Left lung (tissue), 10 donors: Measurements from ENCODE around the gene CDK18. TPM values are rescaled to one million over a fixed set of nuclear protein-coding genes. Genes with fewer than 3 reads are reported as not detected.

Source experiments
- ATAC-seq: fragments of 200-7000 bp; cut with Tn5 transposase; one replicate; pipeline ENCODE4 v1.9.1; 2020; ENCODE audit warnings: moderate library complexity
- DNase-seq, 4 donors: peaks; one replicate each; pipeline ENCODE4 v3.0.0-alpha.2; 2013 to 2020
- H3K27ac ChIP-seq, 2 donors: fragments of 200-600 bp; sonication (generic) in 1 of 2; one replicate each; pipeline versions ENCODE4 v1.5.0 to v1.8.0; 2020 to 2021
- H3K27me3 ChIP-seq, 2 donors: fragments of 200-600 bp; sonication (generic) in 1 of 2; one replicate each; pipeline versions ENCODE4 v1.5.0 to v1.8.0; 2020 to 2021
- H3K36me3 ChIP-seq, 2 donors: fragments of 200-600 bp; sonication (generic) in 1 of 2; one replicate each; pipeline versions ENCODE4 v1.5.0 to v1.8.0; 2020 to 2021
- H3K4me1 ChIP-seq, 2 donors: fragments of 200-600 bp; one replicate each; pipeline ENCODE4 v1.8.0; 2021
- H3K4me3 ChIP-seq, 2 donors: fragments of 200-600 bp; sonication (generic) in 1 of 2; one replicate each; pipeline versions ENCODE4 v1.5.0 to v1.8.0; 2020 to 2021; ENCODE audit warnings: mild to moderate bottlenecking in 1 of 2
- H3K9me3 ChIP-seq, 2 donors: fragments of 200-600 bp; sonication (generic) in 1 of 2; one replicate each; pipeline versions ENCODE4 v1.5.0 to v1.8.0; 2020 to 2021
- CTCF ChIP-seq, 2 donors: fragments of 200-600 bp; sonication (generic) in 1 of 2; IDR thresholded peaks; one replicate each; pipeline versions ENCODE4 v1.5.0 to v1.8.0; 2021; ENCODE audit warnings: antibody characterized with exemption in 2 of 2
- intact Hi-C, 2 donors: fragments of 100-400 bp; cut with DNase I; formaldehyde crosslinking; loops; one replicate each; pipeline versions ENCODE4 v1.11.2 to v1.14.2; 2022
- polyA plus RNA-seq, 6 donors: library from polyadenylated mRNA; unstranded; fragments of 120-200 nt; gene quantifications; one replicate each; pipeline ENCODE4 v1.2.1, GENCODE V29; 2013; ENCODE audit not compliant: insufficient read length in 6 of 6
- total RNA-seq, 2 donors: library from RNA; stranded (reverse); fragmentation: NEBNext Ultra II Directional; extraction: Animal tissue kit (Norgen Biotek cat#: 25700); gene quantifications; one replicate each; pipeline ENCODE4 v1.2.1, GENCODE V29; 2021
- donor health status: DM: no; HTN: yes; CAD: no.
- donor health status: DM: no; HTN: no; CAD: no.

CDK18 gene
- total and polyA plus RNA-seq, 8 donors: 18.5 to 30.1 (median 23.4) TPM

GRCh38 chr1:205537386-205538018 is 33.0 kb downstream of the CDK18 start:
- H3K36me3 ChIP-seq: no peaks in the 10 kb centered on the region
- no peak overlapping the region for H3K27ac ChIP-seq
- no peak for TF ChIP-seq CTCF (IDR thresholded peaks at IDR 0.05)
- ATAC-seq (no peak), DNase-seq (peak in 1 of 4 donors; percentile 16)
- no peak overlapping the region for H3K4me3 ChIP-seq
- H3K9me3 ChIP-seq: no peaks in the 10 kb centered on the region
- intact Hi-C loops: no loop called here
- H3K27me3 ChIP-seq: no peaks in the 10 kb centered on the region
- peaks cover 0 to 30% of the 10 kb centered on the region in 2 donors for H3K4me1 ChIP-seq

GRCh38 chr1:205538235-205538840 is 33.9 kb downstream of the CDK18 start:
- DNase-seq (peak in 2 of 4 donors; percentile 14 to 16), ATAC-seq (peak; percentile 26)
- H3K4me3 ChIP-seq: no peak overlapping the region
- TF ChIP-seq CTCF (IDR thresholded peaks at IDR 0.05): no peak
- intact Hi-C loops: no loop called here
- peaks cover 0 to 8% of the 10 kb centered on the region in 2 donors for H3K27me3 ChIP-seq
- H3K27ac ChIP-seq: peak overlapping the region in 1 of 2 donors; percentile 8
- H3K4me1 ChIP-seq: peaks cover 0 to 37% of the 10 kb centered on the region in 2 donors
- H3K9me3 ChIP-seq: no peaks in the 10 kb centered on the region
- no peaks in the 10 kb centered on the region for H3K36me3 ChIP-seq

GRCh38 chr1:205541161-205541886 is 36.9 kb downstream of the CDK18 start:
- H3K36me3 ChIP-seq: no peaks in the 10 kb centered on the region
- intact Hi-C loops: no loop called here
- no peak for ATAC-seq
- H3K4me3 ChIP-seq: no peak overlapping the region
- H3K4me1 ChIP-seq: peaks cover 0 to 51% of the 10 kb centered on the region in 2 donors
- peaks cover 0 to 32% of the 10 kb centered on the region in 2 donors for H3K27me3 ChIP-seq
- no peaks in the 10 kb centered on the region for H3K9me3 ChIP-seq
- peak overlapping the region in 1 of 2 donors; percentile 83 for H3K27ac ChIP-seq
- no peak for TF ChIP-seq CTCF (IDR thresholded peaks at IDR 0.05)
- peak in 2 of 4 donors; percentile 7 to 15 for DNase-seq

GRCh38 chr1:205542367-205542766 is 37.9 kb downstream of the CDK18 start:
- peaks cover 0 to 32% of the 10 kb centered on the region in 2 donors for H3K27me3 ChIP-seq
- H3K4me1 ChIP-seq: peaks cover 0 to 42% of the 10 kb centered on the region in 2 donors
- H3K27ac ChIP-seq: peak overlapping the region; percentile 83 to 84
- no peak for TF ChIP-seq CTCF (IDR thresholded peaks at IDR 0.05)
- H3K4me3 ChIP-seq: no peak overlapping the region
- DNase-seq (peak in 1 of 4 donors; percentile 37), ATAC-seq (no peak)
- intact Hi-C loops: no loop called here
- no peaks in the 10 kb centered on the region for H3K36me3 ChIP-seq
- no peaks in the 10 kb centered on the region for H3K9me3 ChIP-seq
